GM21737 (cell line): ENCODE measurements around the gene ZNF69.
A peak's percentile ranks its signal among the peaks of the same experiment; 100 is the strongest.
"Not testable (repeated sequence)": the region's sequence is repeated elsewhere in the genome, so short reads cannot be mapped to it uniquely, and the experiment has no call there.

Experiments
- ATAC-seq: cut with Tn5 transposase; IDR thresholded peaks from one replicate; pipeline ENCODE4 v1.9.1; 2021; ENCODE audit warnings: mild to moderate bottlenecking, moderate library complexity; ENCODE audit not compliant: unreplicated experiment

ZNF69 gene

DNA sequence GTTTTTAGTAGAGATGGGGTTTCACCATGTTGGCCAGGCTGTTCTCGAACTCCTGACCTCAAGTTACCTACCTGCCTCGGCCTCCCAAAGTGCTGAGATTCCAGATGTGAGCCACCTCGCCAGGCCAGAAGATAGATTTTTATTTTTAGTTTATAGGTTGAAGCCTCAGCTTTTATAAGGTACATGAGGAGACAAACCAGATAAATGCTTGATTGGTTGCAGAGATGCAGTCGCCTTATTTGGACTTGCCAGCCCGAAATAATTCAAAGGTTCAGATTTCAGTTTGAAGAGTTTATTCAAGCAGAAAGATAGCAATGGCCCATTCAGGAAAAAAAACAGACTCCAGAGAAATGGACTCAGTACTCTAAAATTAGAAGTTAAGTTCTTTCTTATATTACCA lies 3.1 kb downstream of the ZNF69 start:
- ATAC-seq: no peak

DNA sequence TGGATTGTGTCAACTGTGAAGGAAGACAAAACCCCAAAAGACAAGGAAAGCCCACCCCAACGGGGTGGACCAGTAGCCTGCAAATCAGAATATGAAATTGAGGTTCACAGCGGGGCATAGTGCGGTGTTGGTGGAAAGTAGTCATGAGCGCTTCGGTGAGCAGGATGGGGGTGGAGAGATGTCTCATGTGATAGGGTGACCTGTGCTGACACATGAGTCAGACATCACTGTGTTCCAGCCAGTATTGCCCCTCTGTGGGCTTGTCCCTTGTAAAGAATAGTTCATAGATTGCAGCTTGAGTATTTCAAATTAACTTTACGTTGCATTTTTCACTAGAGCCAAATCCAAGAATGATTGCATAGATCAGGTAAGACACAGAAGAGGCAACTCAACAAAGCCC lies 7.3 kb downstream of the ZNF69 start:
- ATAC-seq: no peak

DNA sequence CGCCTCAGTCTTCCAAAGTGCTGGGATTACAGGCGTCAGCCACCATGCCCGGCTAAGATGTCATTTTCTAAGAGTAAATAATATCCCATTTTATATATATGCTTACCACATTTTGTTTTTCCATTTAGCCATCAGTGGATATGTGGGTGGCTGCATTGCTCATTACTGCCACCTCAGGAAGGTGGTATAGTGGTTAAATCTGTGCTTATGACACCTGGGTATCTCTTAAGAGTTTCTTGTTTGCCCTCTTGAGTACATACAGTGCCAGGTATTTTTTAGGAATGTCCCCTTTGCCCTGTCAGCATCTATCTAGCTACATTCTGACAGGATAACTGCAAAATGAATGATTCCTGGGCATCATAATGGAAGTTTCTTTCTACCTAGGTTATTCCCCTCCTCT lies 14.6 kb downstream of the ZNF69 start:
- no peak for ATAC-seq

DNA sequence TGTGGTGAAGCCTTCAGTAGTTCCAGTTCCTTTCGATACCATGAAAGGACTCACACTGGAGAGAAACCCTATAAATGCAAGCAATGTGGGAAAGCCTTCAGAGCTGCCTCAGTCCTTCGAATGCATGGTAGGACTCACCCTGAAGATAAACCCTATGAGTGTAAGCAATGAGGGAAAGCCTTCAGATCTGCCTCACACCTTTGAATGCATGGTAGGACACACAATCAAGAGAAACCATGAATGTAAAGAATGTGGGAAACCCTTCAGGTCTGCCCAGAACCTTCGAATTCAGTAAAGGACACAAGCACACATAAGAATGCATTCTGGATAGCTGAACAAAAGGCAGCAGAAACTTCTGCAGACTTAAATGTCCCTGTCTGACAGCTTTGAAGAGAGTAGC lies 18.3 kb downstream of the ZNF69 start:
- no peak for ATAC-seq

DNA sequence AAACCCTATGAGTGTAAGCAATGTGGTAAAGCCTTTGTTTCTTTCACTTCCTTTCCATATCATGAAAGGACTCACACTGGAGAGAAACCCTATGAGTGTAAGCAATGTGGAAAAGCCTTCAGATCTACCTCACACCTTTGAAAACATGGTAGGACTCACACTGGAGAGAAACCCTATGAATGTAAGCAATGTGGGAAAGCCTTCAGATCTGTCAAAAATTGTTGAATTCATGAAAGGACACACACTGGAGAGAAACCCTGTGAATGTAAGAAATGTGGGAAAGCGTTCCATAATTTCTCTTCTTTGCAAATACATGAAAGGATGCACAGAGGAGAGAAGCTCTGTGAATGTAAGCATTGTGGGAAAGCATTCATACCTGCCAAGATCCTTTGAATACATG lies 24.4 kb downstream of the ZNF69 start:
- not testable (repeated sequence) for ATAC-seq

DNA sequence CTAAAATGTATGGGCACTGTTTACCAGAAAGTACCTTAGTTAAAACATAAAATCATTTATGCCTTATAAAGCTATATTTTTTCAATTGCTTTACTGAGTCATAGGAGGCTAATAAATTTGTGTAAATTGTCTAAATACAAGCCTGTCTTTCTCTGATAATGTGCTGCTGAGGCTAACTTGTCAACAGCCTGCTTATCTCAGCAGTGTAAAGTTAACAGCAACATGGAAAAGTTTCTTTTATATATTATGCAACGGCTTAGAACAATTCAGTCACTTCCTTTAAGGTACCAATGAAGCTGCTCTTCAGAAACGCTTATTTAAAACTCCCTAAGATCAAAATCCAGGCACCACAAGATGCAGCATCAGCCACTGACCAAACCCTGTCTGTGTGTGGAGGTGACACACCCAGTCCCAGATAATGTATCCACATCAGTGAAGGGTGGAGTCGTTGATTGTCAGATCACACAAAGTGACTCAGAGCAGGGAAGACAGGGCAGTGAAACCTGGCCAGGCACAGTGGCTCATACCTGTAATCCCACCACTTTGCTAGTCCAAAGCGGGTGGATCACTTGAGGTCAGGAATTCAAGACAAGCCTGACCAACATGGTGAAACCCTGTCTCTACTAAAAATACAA lies 27.0 kb downstream of the ZNF69 start:
- not testable (repeated sequence) for ATAC-seq

DNA sequence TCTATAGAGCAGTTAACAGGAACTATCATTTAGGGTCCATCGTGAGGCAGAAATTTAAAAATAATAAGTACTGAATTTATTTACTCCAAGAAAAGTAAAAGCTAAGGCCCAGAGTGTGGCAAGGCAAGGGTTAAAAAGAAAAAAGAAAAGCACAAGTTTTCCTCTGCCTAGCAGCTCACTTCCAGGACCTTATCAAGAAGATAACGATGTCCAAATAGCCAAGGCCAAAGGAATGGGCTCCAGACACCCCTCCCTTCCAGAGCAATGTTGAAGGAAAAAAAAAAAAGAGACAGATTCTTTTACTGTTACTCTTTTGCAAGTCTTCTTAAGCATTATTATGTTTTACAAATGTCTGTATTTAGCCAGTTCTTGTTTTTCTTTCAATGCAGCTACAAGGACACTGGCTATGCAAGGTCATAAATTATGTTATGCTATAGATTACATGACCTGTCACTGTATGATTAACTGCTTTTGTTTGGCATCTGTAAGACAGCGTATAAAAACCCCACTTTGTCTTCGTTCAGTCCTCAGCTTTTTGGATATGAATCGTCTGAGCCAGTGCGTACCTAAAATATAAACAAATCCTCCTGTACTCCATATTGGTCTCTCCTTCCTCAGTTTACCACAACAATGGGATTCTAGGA lies 34.4 kb downstream of the ZNF69 start:
- no peak for ATAC-seq

DNA sequence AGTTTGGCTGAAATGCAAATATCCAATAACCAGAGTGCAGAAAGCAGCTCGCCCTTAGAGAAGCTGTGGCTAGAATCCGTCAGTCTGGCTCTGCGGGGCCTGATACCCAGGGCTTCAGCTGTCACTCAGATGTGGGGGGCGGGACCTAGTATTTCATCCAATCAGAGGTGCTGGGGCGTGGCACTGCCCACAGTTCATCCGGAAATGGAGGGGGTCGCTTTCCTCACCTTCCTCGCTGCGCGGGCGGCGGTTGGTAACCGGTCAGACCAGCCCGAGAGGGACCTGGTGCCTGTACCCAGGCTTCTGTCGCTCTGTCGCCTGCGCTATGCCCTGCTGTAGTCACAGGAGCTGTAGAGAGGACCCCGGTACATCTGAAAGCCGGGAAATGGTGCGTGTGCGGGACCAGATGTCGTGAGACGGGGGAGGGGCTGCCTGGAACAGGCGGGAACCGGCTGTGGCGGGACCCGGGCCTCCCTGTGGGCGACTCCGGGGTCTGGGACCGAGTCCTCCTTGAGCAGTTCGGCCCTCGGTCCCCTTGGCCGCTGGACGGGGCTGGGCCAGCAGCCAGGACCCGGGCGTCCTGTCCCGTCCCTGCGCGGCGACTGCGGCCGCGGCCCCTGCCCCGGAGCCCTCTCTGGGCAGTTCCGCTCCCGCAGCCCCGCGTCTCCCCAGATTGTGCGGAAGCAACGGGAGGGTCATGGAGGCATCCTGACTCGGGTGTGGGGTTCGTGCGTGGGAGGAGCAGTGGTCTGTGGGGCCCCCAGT lies 37.5 kb downstream of the ZNF69 start, which contains the start of gene ZNF700:
ZNF700 (plus strand) TSS at position 222 of the 765 bp plus-strand sequence; CDS start at position 326, 104 bp downstream.
- ATAC-seq: peak; percentile 80

DNA sequence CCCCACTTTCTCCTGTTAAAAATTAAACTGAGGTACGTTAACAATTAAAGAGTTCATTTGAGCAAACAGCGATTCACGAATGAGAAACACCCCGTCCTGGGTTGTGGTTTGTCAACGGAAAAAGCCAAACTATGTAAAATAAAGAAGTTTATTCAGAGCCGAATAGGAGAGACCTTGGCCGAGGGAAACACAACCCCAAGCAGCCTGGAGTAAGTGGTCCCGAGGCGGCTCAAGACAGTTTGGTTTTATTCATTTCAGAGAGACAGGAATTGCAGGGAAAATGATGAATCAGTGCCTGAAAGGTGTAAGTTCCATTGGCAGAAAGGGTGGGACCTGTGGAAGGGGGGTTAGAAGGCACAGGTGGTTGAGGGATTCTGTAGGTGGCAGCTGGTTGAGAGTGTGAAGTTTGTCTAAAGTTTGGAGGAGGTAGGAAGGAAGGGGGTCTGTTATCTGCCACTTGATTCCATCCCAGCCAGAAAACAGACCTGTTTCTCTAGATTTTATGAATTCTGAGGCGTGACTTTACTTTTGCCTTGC lies 38.1 kb downstream of the ZNF69 start:
- peak; percentile 1 for ATAC-seq

DNA sequence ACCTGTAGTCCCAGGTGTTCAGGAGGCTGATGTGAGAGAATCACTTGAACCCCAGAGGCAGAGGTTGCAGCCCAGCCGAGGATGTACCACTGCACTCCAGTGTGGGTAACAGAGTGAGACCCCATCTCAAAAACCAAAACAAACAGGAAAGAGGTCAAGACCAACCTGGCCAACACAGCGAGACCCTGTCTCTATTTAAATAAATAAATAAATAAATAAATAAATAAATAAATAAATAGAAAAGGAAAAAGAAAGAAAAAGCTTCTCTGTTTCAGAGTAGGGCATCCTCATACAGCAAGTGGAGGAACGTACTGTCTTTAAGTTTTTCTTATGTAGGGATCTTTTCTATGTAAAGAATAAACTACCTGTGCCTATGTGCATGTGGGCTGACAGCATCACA lies 39.6 kb downstream of the ZNF69 start:
- ATAC-seq: no peak

DNA sequence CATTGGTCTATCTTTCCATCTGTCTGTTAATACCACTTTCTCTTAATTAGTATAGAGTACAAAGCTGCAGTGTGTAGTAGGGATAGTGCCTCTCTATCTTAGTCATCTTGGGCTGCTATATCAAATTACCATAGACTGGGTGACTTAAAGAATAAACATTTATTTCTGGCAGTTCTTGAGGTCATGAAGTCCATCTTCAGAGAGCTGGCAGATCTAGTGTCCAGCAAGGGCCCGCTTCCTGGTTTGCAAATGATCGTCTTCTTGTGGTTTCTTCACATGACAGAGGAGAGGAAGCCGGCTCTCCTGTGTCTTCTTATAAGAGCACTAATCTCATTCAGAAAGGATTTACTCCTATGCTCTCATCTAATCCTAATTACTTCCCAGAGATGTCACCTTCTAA lies 43.5 kb downstream of the ZNF69 start:
- no peak for ATAC-seq

DNA sequence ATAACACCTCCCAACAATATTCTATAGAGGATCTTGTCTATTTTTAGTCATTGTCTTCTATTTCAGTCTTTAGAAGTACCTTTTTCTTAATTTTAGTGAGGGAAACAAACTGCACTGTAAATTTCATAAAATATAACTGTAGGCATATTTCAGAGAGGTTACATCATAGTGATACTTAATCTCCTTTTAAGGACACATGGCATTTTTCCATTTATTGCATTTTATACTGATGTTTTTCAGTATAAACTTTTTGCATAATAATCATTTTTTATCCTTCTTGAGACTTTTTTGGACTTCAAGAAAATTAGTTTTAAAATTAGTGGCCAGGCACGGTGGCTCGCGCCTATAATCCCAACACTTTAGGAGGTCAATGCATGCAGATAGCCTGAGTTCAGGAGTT lies 43.9 kb downstream of the ZNF69 start:
- ATAC-seq: no peak

DNA sequence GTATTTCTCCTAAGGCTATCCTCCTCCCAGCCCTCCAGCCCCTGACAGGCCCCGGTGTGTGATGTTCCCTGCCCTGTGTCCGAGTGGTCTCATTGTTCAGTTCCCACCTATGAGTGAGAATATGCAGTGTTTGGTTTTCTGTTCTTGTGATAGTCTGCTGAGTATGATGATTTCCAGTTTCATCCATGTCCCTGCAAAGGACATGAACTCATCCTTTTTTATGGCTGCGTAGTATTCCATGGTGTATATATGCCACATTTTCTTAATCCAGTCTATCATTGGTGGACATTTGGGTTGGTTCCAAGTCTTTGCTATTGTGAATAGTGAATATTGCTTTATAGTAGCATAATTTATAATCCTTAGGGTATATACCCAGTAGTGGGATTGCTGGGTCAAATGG lies 48.2 kb downstream of the ZNF69 start:
- not testable (repeated sequence) for ATAC-seq

DNA sequence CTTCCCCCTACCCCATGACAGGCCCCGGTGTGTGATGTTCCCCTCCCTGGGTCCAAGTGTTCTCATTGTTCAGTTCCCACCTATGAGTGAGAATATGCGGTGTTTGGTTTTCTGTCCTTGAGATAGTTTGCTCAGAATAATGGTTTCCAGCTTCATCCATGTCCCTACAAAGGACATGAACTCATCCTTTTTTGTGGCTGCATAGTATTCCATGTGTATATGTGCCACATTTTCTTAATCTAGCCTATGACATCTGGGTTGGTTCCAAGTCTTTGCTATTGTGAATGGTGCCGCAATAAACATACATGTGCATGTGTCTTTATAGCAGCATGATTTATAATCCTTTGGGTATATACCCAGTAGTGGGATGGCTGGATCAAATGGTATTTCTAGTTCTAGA lies 50.8 kb downstream of the ZNF69 start:
- not testable (repeated sequence) for ATAC-seq

DNA sequence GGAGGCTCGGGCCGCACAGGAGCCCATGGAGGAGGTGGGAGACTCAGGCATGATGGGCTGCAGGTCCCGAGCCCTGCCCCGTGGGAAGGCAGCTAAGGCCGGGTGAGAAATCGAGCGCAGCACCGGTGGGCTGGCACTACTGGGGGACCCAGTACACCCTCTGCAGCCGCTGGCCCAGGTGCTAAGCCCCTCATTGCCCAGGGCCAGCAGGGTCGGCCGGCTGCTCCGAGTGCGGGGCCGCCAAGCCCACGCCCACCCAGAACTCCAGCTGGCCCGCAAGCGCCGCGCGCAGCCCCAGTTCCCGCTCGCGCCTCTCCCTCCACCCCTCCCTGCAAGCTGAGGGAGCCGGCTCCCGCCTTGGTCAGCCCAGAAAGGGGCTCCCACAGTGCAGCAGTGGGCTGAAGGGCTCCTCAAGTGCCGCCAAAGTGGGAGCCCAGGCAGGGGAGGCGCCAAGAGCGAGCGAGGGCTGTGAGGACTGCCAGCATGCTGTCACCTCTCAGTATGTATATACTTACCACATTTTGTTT lies 53.8 kb downstream of the ZNF69 start:
- not testable (repeated sequence) for ATAC-seq

DNA sequence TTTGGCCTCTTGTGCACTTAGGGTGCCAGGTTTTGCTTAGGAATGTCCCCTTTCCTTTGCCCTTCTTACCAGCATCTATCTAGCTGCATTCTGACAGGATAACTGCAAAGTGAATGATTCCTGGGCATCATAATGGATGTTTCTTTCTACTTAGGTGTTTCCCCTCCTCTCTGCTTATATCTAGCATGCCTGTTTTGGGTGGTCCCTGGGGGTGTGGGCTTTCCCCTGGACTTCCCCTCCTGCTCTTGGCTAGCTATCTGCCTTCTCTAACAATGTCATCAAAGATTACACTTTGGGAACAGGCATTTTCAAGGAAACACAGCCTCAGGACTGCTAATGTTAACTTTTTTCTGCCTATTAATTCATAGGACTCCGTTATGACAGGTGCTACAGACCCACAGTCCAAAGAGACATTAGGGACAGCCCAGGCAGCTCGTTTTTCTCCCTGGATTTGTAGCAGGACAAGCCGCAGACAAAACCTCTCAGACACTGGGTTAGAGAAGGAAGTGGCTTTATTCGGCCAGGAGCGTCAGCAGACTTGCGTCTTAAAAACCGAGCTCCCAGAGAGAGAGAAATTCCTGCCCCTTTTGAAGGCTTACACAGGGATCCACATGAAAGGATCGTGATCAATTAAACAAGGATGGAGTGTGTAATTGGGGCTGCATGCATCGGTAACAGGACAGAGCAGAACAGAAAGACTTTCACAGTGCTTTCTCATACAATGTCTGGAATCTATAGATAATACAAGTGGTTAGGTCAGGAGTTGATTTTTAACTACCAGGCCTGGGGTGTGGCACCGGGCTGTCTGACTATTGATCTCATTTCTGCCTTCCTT lies 54.6 kb downstream of the ZNF69 start:
- ATAC-seq: no peak

DNA sequence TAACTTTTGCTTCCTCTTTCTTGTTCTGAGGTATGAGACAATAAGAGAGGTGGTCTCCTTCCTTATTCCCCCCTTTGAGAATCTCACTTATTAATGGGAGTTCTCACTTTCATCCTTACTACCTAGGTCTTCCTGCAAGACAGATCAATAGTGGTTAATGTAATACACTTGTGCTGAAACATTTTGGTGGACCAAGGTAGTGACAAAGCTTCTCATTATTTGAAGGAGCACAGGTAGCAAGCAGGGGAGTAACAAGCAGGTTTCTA lies 55.2 kb downstream of the ZNF69 start:
- ATAC-seq: no peak

DNA sequence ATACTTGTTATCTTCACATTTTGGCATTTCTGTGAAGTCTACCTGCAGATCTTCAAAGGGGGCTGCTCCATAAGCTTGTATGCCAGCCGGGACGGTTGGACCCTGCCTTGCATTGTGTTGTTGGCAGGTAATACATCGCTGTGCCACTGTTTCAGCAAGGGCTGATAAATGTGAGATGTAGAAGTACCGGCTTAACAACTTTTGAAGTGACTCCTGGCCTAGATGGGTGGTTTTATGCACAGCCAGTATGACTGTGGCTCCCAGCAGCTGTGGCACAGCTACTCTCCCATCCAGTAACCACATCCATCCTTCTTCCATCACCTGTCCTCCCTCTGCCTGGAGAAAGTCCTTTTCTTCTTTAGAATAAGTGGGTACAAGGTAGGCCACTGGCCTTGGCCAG lies 57.1 kb downstream of the ZNF69 start:
- no peak for ATAC-seq

DNA sequence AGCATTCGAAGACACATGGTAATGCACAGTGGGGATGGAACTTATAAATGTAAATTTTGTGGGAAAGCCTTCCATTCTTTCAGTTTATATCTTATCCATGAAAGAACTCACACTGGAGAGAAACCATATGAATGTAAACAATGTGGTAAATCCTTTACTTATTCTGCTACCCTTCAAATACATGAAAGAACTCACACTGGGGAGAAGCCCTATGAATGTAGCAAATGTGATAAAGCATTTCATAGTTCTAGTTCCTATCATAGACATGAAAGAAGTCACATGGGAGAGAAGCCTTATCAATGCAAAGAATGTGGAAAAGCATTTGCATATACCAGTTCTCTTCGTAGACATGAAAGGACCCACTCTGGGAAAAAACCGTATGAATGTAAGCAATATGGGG lies 61.1 kb downstream of the ZNF69 start:
- no peak for ATAC-seq

DNA sequence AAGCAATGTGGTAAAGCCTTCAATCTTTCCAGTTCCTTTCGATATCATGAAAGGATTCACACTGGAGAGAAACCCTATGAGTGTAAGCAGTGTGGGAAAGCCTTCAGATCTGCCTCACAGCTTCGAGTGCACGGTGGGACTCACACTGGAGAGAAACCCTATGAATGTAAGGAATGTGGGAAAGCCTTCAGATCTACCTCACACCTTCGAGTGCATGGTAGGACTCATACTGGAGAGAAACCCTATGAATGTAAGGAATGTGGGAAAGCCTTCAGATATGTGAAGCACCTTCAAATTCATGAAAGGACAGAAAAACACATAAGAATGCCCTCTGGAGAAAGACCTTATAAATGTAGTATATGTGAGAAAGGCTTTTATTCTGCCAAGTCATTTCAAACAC lies 61.6 kb downstream of the ZNF69 start:
- no peak for ATAC-seq

DNA sequence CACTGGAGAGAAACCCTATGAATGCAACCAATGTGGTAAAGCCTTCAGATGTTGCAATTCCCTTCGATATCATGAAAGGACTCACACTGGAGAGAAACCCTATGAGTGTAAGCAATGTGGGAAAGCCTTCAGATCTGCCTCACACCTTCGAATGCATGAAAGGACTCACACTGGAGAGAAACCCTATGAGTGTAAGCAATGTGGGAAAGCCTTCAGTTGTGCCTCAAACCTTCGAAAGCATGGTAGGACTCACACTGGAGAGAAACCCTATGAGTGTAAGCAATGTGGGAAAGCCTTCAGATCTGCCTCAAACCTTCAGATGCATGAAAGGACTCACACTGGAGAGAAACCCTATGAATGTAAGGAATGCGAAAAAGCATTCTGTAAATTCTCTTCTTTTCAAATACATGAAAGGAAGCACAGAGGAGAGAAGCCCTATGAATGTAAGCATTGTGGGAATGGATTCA lies 62.1 kb downstream of the ZNF69 start:
- ATAC-seq: not testable (repeated sequence)
